DOHH2 (cell line): ENCODE results near the gene TMEM14C.

Experiments
- EZH2phosphoT487 ChIP-seq: fragments of 200-600 bp; sonication (generic); IDR thresholded peaks from 2 replicates; pipeline ENCODE4 v1.6.1; 2017; ENCODE audit warnings: borderline replicate concordance, mild to moderate bottlenecking, antibody characterized with exemption, low read length, moderate library complexity, mixed read lengths
- TF ChIP-seq, protein P1 (sequence below): fragments of 200-600 bp; sonication (generic); IDR thresholded peaks from one replicate; pipeline ENCODE4 v1.5.1; 2014; ENCODE audit warnings: antibody characterized with exemption, mild to moderate bottlenecking, low read depth, low read length; ENCODE audit not compliant: poor library complexity, severe bottlenecking

- TF ChIP-seq, protein P1, sequence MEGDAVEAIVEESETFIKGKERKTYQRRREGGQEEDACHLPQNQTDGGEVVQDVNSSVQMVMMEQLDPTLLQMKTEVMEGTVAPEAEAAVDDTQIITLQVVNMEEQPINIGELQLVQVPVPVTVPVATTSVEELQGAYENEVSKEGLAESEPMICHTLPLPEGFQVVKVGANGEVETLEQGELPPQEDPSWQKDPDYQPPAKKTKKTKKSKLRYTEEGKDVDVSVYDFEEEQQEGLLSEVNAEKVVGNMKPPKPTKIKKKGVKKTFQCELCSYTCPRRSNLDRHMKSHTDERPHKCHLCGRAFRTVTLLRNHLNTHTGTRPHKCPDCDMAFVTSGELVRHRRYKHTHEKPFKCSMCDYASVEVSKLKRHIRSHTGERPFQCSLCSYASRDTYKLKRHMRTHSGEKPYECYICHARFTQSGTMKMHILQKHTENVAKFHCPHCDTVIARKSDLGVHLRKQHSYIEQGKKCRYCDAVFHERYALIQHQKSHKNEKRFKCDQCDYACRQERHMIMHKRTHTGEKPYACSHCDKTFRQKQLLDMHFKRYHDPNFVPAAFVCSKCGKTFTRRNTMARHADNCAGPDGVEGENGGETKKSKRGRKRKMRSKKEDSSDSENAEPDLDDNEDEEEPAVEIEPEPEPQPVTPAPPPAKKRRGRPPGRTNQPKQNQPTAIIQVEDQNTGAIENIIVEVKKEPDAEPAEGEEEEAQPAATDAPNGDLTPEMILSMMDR: no peak
- TF ChIP-seq EZH2phosphoT487: no peak
Measured at GRCh38 chr6:10694302-10695085, 28.4 kb upstream of the TMEM14C start, which contains the start of the genes C6orf52 and PAK1IP1.
